Suprapubic skin (tissue), 4 donors: ENCODE data around the gene ZNF808.

Experiments
- CTCF ChIP-seq, 2 donors: fragments of 200-600 bp in 1 of 2; fragments of 450-650 bp in 1 of 2; sonication (generic) in 1 of 2; IDR thresholded peaks; one replicate each; pipeline ENCODE4 v1.5.1; 2016 to 2019; ENCODE audit warnings: antibody characterized with exemption in 2 of 2, mild to moderate bottlenecking in 1 of 2, moderate library complexity in 1 of 2
- EP300 ChIP-seq: sonication (generic); formaldehyde crosslinking; IDR thresholded peaks from one replicate; pipeline ENCODE4 v1.6.1; 2017; ENCODE audit warnings: antibody characterized with exemption
- POLR2AphosphoS5 ChIP-seq, 3 donors: sonication (generic); formaldehyde crosslinking; IDR thresholded peaks; one replicate each; pipeline ENCODE4 v1.6.1; 2017; ENCODE audit warnings: antibody characterized with exemption in 3 of 3

GRCh38 chr19:52516191-52516590 is 11.3 kb upstream of the ZNF808 start:
- TF ChIP-seq POLR2AphosphoS5 (IDR thresholded peaks at IDR 0.05) (no peak), EP300 (no peak), CTCF (IDR thresholded peaks at IDR 0.05) (no peak)
